ENCODE measurements around the gene SMAGP.
A peak's percentile ranks its signal among the peaks of the same experiment; 100 is the strongest.
"Not testable (repeated sequence)": the region's sequence is repeated elsewhere in the genome, so short reads cannot be mapped to it uniquely, and the experiment has no call there.

The SMAGP gene

GRCh38 chr12:51219857-51220256 is 50.4 kb downstream of the SMAGP start:
- DNase-seq: not testable (repeated sequence)

GRCh38 chr12:51219322-51219721 is 50.9 kb downstream of the SMAGP start:
- no peak for DNase-seq

GRCh38 chr12:51218607-51219161 is 51.5 kb downstream of the SMAGP start:
- DNase-seq: no peak

- DNase-seq: peak; percentile 88
Measured at GRCh38 chr12:51217968-51218606, 52.1 kb downstream of the SMAGP start, which contains the start of gene POU6F1. POU6F1 (minus strand) TSS chr12:51218062; CDS start chr12:51206836, 11,226 bp downstream.

GRCh38 chr12:51217133-51217967 is 52.9 kb downstream of the SMAGP start:
- peak; percentile 73 for DNase-seq

- no peak for DNase-seq
Measured at GRCh38 chr12:51216642-51217041, 53.6 kb downstream of the SMAGP start.

- DNase-seq: no peak
Measured at GRCh38 chr12:51214895-51215294, 55.3 kb downstream of the SMAGP start.

- no peak for DNase-seq
Measured at GRCh38 chr12:51210690-51211395, 59.4 kb downstream of the SMAGP start.

- DNase-seq: no peak
Measured at GRCh38 chr12:51209259-51209658, 61.0 kb downstream of the SMAGP start.

- DNase-seq: no peak
Measured at GRCh38 chr12:51208016-51208660, 62.1 kb downstream of the SMAGP start.

GRCh38 chr12:51205350-51205749 is 64.9 kb downstream of the SMAGP start:
- DNase-seq: no peak

- no peak for DNase-seq
Measured at GRCh38 chr12:51202718-51203117, 67.5 kb downstream of the SMAGP start.

GRCh38 chr12:51200806-51201205 is 69.4 kb downstream of the SMAGP start:
- no peak for DNase-seq

- no peak for DNase-seq
Measured at GRCh38 chr12:51200156-51200555, 70.1 kb downstream of the SMAGP start.

GRCh38 chr12:51199366-51199945 is 70.8 kb downstream of the SMAGP start:
- no peak for DNase-seq

- no peak for DNase-seq
Measured at GRCh38 chr12:51198568-51199365, 71.4 kb downstream of the SMAGP start.

- DNase-seq: no peak
Measured at GRCh38 chr12:51197736-51198567, 72.3 kb downstream of the SMAGP start.

GRCh38 chr12:51196547-51196946 is 73.7 kb downstream of the SMAGP start:
- no peak for DNase-seq

- no peak for DNase-seq
Measured at GRCh38 chr12:51195841-51196240, 74.4 kb downstream of the SMAGP start.

Measured in 8988T (cell line).